Memory B cell (primary cell): ENCODE results near the gene CAMK2A.

Experiments used
- ATAC-seq: fragments of 150-1000 bp; cut with Tn5 transposase; 2 replicates; pipeline ENCODE4 v1.10.0; 2021; ENCODE audit warnings: low read depth, mild to moderate bottlenecking, moderate library complexity
- DNase-seq, 2 donors: peaks; one replicate each; pipeline ENCODE4 v3.0.0; 2022; ENCODE audit warnings: low spot score in 2 of 2
- H3K27ac Mint-ChIP-seq: one replicate; pipeline ENCODE4 v1.8.0; 2022; ENCODE audit warnings: mild to moderate bottlenecking, moderate library complexity, mixed read lengths
- H3K27me3 Mint-ChIP-seq: one replicate; pipeline ENCODE4 v1.8.0; 2022; ENCODE audit warnings: mixed read lengths
- H3K36me3 Mint-ChIP-seq: one replicate; pipeline ENCODE4 v1.8.0; 2022; ENCODE audit warnings: mild to moderate bottlenecking, mixed read lengths
- H3K4me1 Mint-ChIP-seq: one replicate; pipeline ENCODE4 v1.8.0; 2022; ENCODE audit warnings: mixed read lengths
- H3K4me3 Mint-ChIP-seq: one replicate; pipeline ENCODE4 v1.8.0; 2022; ENCODE audit warnings: mild to moderate bottlenecking, moderate library complexity, mixed read lengths
- H3K9me3 Mint-ChIP-seq: one replicate; pipeline ENCODE4 v1.8.0; 2022; ENCODE audit warnings: mixed read lengths

CAMK2A gene

GRCh38 chr5:150180241-150181026, 109.1 kb downstream of the CAMK2A start:
- H3K27me3 Mint-ChIP-seq, result peaks cover 6% of the 10 kb centered on the region
- peaks cover 5% of the 10 kb centered on the region for H3K4me1 Mint-ChIP-seq
- DNase-seq (no peak), ATAC-seq (no peak)
- no peaks in the 10 kb centered on the region for H3K36me3 Mint-ChIP-seq
- no peak overlapping the region for H3K4me3 Mint-ChIP-seq
- no peaks in the 10 kb centered on the region for H3K9me3 Mint-ChIP-seq
- H3K27ac Mint-ChIP-seq, result no peak overlapping the region

- no peak overlapping the region for H3K4me3 Mint-ChIP-seq
- H3K36me3 Mint-ChIP-seq, result no peaks in the 10 kb centered on the region
- H3K27ac Mint-ChIP-seq, result no peak overlapping the region
- no peaks in the 10 kb centered on the region for H3K9me3 Mint-ChIP-seq
- no peak for ATAC-seq
- DNase-seq, result no peak
- H3K27me3 Mint-ChIP-seq, result peaks cover 3% of the 10 kb centered on the region
- peaks cover 3% of the 10 kb centered on the region for H3K4me1 Mint-ChIP-seq
These were observed 110.5 kb downstream of the CAMK2A start for GRCh38 chr5:150179019-150179620.

- H3K27me3 Mint-ChIP-seq, result peaks cover 8% of the 10 kb centered on the region
- no peaks in the 10 kb centered on the region for H3K9me3 Mint-ChIP-seq
- no peak for ATAC-seq
- H3K4me1 Mint-ChIP-seq, result peaks cover 3% of the 10 kb centered on the region
- no peak overlapping the region for H3K27ac Mint-ChIP-seq
- H3K4me3 Mint-ChIP-seq, result no peak overlapping the region
- DNase-seq, result no peak
- H3K36me3 Mint-ChIP-seq, result no peaks in the 10 kb centered on the region
These were observed 111.3 kb downstream of the CAMK2A start for GRCh38 chr5:150178262-150178661.

DNA sequence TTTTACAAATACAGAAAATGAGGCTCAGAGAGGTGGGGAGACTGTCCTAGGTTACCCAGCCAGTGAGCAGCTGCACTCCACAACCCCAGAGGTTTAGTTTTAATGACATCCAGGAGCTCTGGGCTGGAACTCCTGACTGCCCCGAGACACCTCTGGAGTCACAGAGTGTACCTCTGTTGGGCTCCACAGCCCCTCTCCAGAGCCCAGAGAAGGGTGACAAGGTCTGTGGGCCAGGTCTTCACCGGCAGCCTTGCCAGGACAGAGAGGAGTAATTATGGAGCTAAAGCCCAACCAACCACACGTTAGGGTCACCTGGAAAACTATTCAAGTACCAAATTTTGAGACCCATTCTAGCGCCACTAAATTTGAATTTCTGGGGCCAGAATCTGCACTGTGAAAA, 111.9 kb downstream of the CAMK2A start:
- H3K4me1 Mint-ChIP-seq, result peaks cover 3% of the 10 kb centered on the region
- H3K27me3 Mint-ChIP-seq, result peaks cover 8% of the 10 kb centered on the region

DNA sequence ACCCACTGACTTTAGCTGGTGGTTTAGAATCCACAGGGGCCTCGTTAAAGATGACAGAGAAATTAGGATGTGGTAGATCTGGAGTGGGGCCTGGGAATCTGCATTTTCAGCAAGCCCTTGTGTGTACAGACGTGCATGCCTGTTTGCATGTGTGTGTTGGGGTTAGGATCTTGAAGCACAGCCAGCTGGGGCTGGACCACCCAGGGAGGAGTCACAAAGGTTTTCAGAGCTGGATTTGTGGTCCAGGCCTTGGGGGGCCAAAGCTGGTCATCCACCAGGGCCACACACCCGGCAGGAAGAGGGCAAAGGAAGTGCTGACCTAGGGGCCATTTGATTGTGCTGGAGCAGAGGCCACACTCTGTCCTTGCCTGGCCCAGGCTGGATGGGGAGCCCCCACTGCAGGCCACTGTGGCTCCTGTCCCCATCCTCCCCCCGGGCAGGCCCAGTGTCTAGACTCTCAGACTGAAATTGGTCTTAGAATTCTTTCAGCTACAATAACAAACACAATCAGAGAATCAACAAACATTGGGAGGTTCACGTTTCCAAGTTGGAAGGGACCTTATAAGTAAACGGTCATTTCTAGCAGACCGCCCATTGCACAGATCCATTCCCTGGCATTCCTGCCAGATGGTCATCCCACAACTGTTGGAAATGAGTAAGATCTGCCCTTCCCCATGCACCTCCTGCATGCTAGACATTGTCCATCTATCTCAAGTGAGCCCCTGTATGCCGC, 112.7 kb downstream of the CAMK2A start:
- Mint-ChIP-seq H3K27ac (no peak overlapping the region), H3K4me1 (peaks cover 3% of the 10 kb centered on the region), H3K9me3 (no peaks in the 10 kb centered on the region), H3K27me3 (peaks cover 10% of the 10 kb centered on the region), H3K36me3 (no peaks in the 10 kb centered on the region), H3K4me3 (no peak overlapping the region)
- ATAC-seq (no peak), DNase-seq (no peak)

More for the DNA sequence above, 111.9 kb downstream of the CAMK2A start:
- Mint-ChIP-seq H3K36me3 (no peaks in the 10 kb centered on the region), H3K4me3 (no peak overlapping the region), H3K9me3 (no peaks in the 10 kb centered on the region), H3K27ac (no peak overlapping the region)
- no peak for ATAC-seq
- no peak for DNase-seq

DNA sequence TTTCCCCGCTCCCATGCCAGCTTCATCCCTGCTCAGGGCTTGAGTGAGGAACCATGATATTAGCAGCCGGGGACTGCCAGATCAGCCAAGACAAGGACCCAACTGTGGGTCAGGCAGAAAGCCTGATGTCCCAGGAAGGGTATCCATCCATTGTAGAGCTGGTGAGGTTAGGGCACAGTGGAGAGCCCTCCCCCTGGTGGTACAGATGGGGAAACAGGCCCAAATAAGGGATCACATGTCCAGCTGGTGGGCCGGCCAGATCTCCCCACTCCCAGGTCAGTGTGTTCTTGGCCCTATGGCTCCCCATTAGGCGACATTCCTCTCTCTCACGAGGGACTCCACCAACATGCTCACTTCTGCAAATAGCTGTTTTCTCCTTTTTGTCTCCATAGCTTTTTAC, 114.0 kb downstream of the CAMK2A start:
- H3K9me3 Mint-ChIP-seq, result no peaks in the 10 kb centered on the region
- ATAC-seq (no peak), DNase-seq (no peak)
- no peaks in the 10 kb centered on the region for H3K4me1 Mint-ChIP-seq
- H3K27me3 Mint-ChIP-seq, result peaks cover 13% of the 10 kb centered on the region
- H3K36me3 Mint-ChIP-seq, result no peaks in the 10 kb centered on the region
- H3K27ac Mint-ChIP-seq, result no peak overlapping the region
- H3K4me3 Mint-ChIP-seq, result no peak overlapping the region

DNA sequence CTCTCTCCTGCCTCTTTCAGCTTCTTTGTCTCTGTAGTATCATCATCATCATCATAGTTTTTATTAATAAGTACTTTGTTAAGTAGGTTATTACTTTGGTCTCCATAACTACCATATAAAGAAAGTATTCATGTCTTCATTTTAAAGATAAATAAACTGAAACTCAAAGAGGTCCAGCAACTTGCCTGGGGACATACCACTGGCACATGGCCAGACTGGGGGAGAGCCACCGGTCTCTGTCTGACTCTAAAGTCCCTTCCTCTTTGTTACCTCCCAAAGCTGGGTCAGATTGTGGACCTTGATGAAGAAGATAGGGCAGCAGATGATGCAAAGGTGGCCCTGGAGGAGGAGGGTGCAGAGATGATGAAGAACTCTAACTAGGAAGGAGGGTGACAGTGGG, 114.5 kb downstream of the CAMK2A start:
- Mint-ChIP-seq H3K27me3 (peaks cover 15% of the 10 kb centered on the region), H3K4me3 (no peak overlapping the region), H3K27ac (no peak overlapping the region), H3K4me1 (no peaks in the 10 kb centered on the region), H3K36me3 (no peaks in the 10 kb centered on the region), H3K9me3 (no peaks in the 10 kb centered on the region)
- ATAC-seq (no peak), DNase-seq (no peak)

GRCh38 chr5:150174285-150174684, 115.3 kb downstream of the CAMK2A start:
- Mint-ChIP-seq H3K27ac (no peak overlapping the region), H3K4me1 (no peaks in the 10 kb centered on the region), H3K36me3 (no peaks in the 10 kb centered on the region), H3K9me3 (no peaks in the 10 kb centered on the region), H3K27me3 (peaks cover 17% of the 10 kb centered on the region), H3K4me3 (no peak overlapping the region)
- no peak for ATAC-seq
- DNase-seq, result no peak

DNA sequence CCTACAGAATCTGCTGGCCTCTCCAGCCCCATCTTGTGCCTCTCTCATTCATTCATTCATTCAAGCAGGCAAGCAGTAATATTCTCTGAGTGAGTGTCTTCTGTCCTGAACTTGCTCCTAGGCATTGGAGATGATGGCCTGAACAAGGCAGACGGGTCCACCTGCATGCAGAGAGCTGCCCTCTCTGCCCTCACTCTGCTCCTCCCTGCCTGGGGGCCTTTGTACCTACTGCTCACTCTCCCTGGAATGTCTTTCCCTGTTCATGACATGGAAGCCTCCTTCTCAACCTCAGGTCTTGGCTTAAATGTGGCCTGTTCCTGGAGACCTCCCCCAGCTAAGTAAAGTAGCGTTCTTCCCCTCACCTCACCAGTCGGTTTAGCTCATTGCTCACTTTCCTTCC, 116.4 kb downstream of the CAMK2A start:
- DNase-seq (no peak), ATAC-seq (no peak)
- H3K36me3 Mint-ChIP-seq, result no peaks in the 10 kb centered on the region
- H3K4me1 Mint-ChIP-seq, result no peaks in the 10 kb centered on the region
- H3K4me3 Mint-ChIP-seq, result no peak overlapping the region
- peaks cover 23% of the 10 kb centered on the region for H3K27me3 Mint-ChIP-seq
- H3K27ac Mint-ChIP-seq, result no peak overlapping the region
- H3K9me3 Mint-ChIP-seq, result no peaks in the 10 kb centered on the region

- Mint-ChIP-seq H3K4me3 (no peak overlapping the region), H3K9me3 (no peaks in the 10 kb centered on the region), H3K27ac (no peak overlapping the region), H3K4me1 (peaks cover under 1% of the 10 kb centered on the region), H3K36me3 (no peaks in the 10 kb centered on the region), H3K27me3 (peaks cover 27% of the 10 kb centered on the region)
- DNase-seq (no peak), ATAC-seq (no peak)
These were observed 117.0 kb downstream of the CAMK2A start for GRCh38 chr5:150172556-150172955.

DNA sequence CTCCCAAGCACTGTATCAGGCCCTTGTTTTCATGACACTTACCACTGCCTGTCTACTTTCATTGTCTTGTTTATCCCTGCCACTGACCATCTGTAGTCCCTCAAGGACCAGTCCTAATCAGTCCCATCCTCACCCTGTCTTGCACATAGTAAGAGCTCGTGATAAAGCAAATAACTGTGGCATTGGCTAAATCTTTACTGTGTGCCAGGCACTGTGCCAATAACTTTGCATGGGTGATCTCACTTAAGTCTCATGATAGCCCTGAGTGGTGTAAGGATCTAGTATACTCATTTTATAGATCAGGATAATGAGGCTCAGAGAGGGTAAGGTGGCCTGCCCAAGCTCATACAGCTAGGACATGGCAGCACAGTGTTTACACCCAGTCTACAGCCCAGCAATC, 117.4 kb downstream of the CAMK2A start:
- peaks cover 2% of the 10 kb centered on the region for H3K4me1 Mint-ChIP-seq
- no peak overlapping the region for H3K4me3 Mint-ChIP-seq
- ATAC-seq, result no peak
- peaks cover 30% of the 10 kb centered on the region for H3K27me3 Mint-ChIP-seq
- no peaks in the 10 kb centered on the region for H3K36me3 Mint-ChIP-seq
- no peak overlapping the region for H3K27ac Mint-ChIP-seq
- no peaks in the 10 kb centered on the region for H3K9me3 Mint-ChIP-seq
- DNase-seq, result no peak
